ENCODE results near the gene JADE2.

- TF ChIP-seq REST (IDR thresholded peaks at IDR 0.05; ENCODE audit: low read depth) (no peak), NFIC (IDR thresholded peaks at IDR 0.05) (no peak), RAD21 (IDR thresholded peaks at IDR 0.05; ENCODE audit: low read depth) (no peak), MAX (IDR thresholded peaks at IDR 0.05) (no peak), TAF1 (IDR thresholded peaks at IDR 0.05; ENCODE audit: low read depth) (no peak), ZBTB7A (IDR thresholded peaks at IDR 0.05; ENCODE audit: low read depth) (no peak), EP300 (IDR thresholded peaks at IDR 0.05; ENCODE audit: borderline replicate concordance) (no peak), EGR1 (IDR thresholded peaks at IDR 0.05) (no peak), FOXM1 (IDR thresholded peaks at IDR 0.05; ENCODE audit: borderline replicate concordance, low read depth) (no peak)
Observed at GRCh38 chr5:134490925-134491271, 34.6 kb upstream of the JADE2 start.

Data from Ishikawa (cell line).